Activated gamma-delta T cell (primary cell): ENCODE results near the gene PDGFD.

ENCODE experiments used
- DNase-seq: peaks from one replicate; lab custom pipeline; 2025; lab: John Stamatoyannopoulos, UW

Gene PDGFD

DNA sequence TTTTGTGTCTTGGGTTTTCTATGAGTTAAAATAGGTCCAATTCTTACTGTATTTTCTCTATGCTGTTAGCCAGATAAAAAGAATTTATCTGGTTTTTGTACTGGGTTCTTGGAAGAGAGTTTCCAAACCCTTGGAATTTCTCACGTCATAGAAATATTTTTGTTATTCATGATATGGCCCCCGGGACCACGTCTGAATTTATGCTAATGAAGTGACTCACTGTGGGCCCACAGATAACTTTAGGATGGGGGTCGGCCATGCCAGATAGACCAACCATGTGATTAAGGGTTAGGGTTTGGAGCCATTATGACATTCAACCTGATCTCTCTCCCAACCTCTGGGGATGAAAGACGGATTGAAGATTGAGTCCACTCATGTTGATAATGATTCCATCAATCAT, 163.1 kb downstream of the PDGFD start:
- no peak for DNase-seq

DNA sequence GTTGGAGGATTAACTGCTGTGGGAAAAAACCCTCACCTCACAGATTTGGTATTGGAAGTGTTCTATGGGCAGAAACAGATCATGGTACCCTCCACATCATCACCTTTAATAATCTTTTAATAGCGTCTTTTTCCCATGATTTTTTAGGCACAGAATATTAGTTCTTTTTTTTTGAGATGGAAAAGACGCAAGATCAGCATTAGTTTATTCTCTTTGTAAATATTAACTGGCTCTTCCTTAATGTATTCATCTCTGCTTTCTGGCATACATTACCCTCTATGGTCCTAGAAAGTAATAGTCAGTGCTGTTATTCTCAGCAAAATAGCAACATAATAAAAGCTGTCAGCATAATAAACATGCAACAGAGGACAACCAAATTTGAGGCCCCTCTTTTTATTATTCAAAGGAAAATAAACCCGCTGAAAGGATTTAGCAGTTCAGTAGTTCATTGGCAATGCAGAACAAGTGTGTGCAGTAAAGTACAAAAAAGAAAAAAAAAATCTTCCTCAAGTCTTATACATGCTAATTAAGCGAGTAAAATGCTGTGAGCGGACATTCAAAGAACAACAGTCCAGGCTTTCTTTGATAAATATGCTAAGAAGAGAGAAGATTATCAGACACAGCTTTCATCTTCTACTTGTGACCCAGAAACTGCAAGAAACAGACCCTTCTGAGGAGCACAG, 165.0 kb downstream of the PDGFD start:
- DNase-seq = no peak

DNA sequence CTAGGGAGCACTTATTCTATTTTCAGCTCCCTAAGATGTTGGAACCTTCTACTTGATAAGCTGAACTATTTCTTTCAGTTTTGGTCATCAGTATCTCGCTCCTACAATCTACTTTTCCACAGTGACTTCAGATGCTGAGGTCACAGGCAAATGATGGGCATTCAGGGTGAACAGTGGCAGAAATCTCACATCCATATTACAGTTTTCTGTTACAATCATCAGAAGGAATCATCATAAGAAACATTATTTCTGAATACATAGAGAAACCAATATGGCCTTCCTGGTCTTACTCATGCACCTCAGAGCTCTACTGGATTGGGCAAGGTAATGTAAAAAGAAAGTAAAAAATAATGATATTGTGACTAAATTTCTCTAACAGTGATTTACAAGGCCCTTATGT, 166.9 kb downstream of the PDGFD start:
- DNase-seq = no peak

DNA sequence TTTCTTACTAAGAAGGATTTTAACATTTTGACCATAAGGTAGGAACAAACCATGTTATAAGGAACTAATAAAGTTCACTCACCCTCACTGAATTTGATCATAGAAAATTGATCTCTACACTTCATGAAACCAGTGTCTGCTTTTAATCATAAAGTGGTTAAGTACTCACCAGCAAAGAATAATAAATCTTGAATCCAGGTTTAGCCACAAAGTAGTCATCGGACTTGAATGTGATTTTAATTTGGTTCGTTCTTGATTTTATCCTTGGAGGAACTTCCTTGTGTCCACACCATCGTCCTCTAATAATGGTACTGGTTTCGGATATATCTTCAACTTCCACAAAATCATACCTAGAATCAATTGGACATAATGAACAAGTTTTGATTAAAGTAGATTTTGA, 168.1 kb downstream of the PDGFD start:
- no peak for DNase-seq

DNA sequence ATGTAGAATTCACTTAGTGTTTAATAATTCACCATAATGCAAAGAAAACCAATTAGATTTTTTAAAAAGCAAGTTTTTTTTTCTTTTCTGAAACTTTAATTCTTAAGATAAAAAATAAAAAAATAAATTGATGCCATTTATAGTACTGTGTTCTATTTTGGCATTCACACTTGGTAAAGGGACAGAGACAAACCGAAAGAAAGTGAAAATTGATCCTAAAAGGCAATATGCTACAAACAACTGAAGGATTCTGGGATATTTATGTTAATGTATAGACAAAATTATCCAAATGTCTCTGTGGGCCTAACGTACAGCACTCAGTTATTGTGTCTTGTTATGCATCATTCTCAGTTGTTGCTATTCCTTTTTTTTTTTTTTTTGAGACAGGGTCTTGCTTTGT, 169.4 kb downstream of the PDGFD start:
- no peak for DNase-seq

DNA sequence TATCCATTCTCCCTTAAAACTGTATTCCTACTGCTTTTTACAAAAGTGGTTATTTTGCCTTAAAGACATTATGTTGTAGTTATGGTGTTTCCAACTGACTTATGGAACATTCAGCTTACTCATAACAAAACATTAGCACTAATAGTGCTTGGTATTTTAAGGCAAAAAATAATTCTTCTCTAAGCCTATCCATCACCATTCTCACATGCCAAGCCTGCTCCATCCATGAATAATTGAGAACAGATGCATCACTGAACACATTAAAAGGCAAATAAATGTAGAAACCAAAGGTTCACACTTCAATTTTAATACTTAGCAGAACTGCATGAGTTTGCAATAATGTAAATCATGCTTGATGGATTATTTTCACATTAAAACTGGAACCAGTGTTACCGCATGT, 169.9 kb downstream of the PDGFD start:
- DNase-seq = no peak

DNA sequence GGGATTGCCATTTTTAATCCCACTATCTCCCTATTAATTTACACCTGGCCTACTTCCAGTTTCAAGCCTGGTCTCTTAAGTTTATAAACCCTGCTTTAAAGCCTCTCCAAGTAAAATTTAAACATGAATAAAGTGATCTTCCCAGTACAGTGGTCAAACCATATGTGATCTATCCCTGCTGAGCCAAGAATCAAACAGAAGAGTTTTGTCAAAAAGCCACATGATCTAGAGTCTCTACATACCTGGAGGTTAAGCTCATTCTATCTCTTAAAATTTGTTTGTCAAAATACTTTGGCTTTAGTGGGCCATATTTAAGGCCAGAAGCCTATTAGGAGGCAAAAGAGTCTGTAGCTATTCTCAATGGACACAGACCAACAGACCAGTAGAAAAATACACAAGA, 170.4 kb downstream of the PDGFD start:
- DNase-seq = no peak

DNA sequence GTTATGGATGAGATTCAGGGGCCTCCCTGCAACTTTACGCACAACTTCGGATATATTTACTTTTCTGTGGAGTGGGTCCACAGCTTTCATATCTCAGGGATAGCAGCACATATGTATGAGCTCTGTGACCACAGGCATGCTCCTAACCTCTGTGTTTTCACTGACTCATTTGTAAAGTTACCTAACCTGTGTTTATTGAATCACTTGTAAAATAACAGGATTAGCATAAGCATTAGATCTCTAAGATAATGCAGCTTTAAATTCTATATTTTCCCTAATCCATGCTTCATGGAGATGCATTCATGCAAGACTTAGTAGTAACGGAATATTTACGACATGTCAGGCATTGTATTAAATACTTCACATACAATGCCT, 175.4 kb downstream of the PDGFD start:
- no peak for DNase-seq

DNA sequence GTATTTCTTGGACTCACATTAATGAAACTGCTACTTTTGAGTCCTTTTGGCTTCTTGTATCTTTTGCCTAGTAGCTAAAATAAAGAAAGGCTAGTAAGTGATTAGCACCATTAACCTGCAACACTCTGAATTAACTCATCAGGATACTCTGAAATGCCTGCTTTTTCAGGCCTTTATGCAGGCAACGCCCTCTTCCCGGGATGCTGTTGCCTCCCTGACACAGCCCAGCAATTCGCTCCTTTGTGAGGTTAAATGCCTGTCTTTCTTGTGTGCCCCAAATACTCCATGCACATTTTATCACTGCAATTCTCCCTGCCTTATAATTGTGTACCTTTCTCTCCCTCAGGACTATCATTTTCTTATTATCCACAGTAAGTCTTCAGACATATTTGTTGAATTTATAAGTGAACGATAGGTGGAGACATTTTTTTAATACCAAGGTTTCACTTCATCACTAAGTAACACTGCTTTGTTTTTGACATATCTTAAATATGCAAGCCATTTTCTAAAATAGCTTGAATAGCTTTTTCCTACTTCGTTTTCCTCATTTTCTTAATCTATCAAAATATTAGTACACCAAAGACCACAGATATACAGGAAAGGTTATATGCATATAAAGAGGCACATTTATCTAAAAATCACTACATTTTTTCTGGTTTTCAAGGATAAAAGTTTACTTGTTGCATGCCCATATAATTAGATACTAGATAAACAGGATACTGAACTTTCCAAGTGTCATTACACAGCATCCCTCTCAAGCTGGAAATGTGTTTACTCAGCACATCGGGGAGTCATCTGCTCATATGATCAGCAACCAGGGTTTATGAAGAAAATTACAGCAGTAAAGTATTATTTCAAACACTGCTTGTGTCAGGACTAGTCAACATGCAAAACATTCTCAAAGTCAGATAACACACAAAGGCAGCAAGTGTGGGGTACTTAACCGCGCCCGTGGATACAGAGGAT, 176.0 kb downstream of the PDGFD start:
- DNase-seq = no peak

DNA sequence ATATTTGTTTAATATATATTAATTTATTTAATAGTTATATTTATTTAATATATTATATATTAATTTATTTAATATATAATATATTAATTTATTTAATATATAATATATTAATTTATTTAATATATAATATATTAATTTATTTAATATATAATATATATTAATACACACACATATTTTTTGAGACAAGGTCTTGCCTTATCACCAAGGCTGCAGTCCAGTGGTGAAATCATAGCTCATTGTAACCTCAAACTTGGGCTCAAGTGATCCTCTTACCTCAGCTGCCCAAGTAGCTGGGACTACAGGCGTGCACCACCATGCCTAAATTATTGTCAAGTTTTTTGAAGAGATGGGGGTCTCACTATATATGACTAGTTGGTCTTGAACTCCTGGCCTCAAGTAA, 178.9 kb downstream of the PDGFD start:
- no peak for DNase-seq

DNA sequence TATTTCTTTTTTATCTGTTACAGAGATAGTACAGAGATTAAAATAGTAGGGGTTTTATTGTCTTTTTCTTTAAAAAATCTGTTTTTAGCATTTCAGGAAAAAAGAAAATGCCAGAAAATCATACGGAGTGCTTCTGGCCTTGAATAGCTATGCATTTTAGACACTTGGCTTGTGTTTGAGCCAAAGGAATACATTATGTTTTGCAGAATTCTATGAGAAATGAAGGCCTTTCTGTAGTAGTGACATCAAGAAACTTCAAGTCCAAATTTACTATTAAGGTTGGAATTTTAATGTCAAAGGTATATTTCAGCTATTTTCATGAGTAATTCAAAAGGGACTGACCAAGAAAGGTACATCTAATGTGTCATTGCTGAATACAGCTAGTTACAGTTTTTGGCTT, 183.8 kb downstream of the PDGFD start:
- no peak for DNase-seq

DNA sequence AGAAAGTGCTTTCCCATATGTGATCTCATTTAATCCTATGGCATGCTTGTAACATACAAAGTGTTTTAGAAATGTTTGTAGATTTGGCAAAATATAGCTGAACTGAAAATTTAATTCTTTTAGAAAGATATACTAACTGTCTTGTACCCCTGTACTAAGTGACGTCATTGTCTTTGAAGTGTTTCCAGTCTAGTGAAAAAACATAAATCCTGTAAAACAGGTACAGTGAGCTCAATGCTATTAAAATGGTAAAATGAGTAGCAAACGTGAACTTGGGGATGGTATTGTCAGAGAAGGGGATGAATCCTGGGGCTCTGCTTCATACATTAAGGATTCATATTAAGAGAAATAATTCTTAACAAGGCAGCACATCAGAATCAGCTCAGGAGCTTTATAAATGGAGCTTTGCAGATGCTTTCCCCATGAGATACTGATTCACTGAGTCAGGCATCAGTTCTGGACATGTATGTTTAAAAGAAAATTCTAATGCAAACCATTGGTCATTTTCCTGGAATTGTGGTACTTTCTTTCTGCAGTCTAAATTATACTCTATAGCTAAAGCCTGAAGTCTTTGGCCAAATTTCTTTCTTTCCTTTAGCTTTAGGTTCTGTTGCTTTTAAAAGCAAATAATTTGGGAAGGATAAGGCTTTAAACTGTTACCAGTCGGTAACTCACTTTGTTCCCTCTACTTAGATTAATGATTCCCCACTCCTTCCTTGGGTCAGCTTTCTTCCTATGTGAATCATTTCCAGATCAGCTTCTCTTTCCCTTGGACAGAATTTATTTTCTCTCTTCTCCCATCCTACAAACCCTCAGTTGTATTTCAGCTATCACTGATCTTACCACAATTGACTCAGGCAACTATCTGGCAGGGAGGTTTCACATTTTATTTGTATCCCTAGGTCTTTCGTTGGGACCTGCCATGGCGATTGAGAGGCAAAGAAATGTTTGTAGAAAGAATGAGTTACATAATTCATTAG, 185.0 kb downstream of the PDGFD start:
- DNase-seq = no peak

DNA sequence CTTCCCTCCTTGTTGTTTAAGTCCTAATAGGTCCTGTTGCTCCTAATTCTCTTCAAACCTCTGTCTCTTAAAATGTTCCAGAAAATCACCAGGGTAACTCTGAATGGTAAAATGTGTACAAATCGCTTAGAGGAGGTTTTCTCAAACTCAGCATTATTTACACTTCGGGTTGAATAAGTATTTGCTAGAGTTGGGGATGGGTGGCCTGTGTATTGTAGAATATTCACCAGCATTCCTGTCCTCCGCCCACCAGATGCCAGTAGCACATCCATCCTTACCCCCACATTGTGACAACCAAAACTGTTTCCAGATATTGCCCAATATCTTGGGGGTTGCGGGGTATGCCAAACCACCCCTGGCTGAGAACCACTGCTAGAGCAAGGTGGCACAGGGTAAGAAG, 191.9 kb downstream of the PDGFD start:
- no peak for DNase-seq

DNA sequence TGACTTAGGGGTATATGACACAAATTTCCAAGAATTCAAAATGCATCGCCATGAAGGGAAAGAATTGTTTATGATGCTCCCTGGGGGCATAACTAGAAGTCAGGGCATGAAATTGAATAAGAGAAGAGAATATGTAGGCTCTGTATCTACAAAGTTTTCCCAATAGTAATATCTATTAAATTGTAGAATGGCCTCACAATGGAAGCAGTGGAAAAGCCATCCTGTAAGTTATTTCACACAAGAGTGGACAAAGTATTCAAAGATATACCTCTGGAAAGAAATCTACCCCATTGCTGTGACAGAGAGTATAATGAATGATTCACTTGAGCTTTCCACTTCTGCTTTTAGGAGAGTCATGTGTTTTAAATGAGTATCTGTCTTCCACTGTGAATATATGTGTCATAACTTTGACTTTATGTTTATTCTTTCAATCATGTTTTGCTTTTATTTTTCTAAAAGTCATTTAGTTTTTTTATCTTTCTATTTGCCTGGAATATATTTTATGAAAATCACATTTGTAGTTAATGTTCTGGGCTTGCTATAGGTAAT, 193.2 kb downstream of the PDGFD start:
- DNase-seq = no peak

DNA sequence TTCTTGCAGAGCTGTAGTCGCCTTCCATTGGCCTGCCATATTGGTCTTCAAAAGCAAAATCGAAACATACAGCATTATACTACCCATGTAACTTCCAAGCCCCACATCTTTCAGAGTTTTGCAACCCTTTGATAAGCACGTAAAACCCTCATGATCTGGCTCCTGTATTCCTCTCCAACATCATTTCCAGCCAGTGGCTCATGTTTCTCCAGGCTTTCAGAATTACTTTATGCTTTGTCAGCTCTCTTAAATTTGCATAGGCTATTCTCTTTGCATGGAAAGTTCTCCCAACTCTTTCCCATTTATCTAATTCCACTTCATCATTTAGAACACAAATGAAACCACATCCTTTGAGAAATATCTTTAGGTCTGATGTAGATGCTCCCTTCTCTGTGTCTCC, 195.3 kb downstream of the PDGFD start:
- no peak for DNase-seq

DNA sequence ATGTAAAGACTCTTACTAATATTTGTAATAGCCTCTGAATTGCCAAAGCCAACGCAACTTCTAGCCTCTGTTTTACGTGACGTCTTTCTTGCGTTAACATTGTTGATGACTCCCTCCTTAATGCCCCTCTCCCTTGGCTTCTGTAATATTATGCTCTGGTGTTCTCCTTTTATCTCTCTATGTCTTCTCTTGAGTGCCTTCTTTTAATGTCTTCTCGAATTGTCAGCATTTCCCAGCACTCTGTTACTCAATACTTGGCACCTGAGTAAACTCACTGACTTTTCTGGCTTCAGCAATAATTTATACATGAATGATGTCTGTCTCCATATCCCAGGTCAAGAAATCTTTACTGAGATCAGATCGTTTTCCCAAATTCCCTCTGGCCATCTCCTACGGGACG, 196.0 kb downstream of the PDGFD start:
- DNase-seq = no peak

DNA sequence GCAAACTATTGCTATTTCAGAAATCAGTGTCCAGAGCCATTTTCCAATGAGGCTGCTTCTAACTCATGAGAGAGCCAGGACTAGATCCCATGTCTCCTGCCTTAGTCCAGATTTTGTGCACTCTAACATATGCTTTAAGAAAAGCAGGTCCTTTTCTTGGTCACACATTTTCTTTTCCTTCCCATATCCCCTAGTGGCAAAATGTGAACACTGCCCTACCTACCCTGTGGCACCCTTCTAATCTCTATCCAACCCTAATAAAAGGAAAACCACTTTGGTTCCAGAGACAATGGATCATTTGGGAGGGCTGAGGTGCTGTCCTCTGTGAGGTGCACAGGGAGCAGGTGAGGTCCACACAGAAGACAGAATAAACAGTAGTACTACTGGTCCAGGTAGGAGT, 199.6 kb downstream of the PDGFD start:
- no peak for DNase-seq

DNA sequence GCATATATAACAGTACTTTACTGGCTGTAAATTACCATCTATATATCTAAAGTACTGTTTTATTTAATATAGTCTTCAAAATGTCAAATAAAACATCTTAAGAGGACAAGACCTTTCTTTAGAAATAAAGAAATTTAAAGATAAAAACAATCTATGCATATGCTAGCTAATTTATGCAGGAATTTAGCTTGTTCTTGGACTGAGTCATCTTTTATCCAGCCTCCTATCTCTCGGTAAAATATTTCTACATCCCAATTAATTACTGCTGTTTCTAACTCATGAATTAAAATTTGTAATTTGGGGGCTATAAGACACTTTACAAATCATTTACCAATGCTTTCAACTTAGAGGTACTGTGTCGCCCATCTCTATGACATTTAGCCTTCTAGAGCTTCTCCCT, 200.3 kb downstream of the PDGFD start:
- DNase-seq = no peak

DNA sequence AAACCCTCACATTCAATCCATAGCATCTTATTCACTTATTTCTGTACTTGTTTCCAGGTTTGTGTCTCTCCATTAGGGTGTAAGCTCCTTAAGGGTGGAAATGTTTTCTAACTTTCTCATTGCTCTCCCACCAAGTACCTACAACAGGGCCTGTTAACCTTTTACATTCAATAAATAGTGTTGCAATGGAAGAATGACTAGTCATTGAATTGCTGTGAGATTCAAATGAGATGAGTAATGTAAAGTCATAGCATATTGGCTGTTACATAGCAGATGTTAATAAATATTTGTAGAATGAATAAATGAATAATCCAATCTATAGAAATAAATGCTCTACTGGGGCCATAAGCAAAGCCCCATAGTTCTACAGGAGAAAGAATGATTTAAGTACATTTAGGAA, 202.9 kb downstream of the PDGFD start:
- DNase-seq = no peak

DNA sequence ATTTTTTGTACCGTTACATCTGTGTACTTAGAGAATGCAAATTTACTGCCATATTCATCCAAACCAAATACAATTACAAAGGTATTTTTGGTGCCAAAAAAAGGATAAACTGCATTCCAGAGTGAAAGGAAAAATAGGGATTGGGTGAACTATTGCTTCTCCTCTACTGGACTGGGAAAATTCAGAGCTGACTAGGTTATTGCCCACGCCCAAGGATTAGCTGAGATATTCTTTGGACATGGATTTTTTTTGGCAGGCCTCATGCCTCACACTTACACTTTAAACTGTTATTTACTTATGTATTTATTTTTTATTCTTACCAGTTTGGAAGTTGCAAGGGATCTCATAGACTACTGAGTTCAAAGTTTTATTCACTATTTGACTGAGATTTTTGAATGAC, 203.8 kb downstream of the PDGFD start:
- no peak for DNase-seq

DNA sequence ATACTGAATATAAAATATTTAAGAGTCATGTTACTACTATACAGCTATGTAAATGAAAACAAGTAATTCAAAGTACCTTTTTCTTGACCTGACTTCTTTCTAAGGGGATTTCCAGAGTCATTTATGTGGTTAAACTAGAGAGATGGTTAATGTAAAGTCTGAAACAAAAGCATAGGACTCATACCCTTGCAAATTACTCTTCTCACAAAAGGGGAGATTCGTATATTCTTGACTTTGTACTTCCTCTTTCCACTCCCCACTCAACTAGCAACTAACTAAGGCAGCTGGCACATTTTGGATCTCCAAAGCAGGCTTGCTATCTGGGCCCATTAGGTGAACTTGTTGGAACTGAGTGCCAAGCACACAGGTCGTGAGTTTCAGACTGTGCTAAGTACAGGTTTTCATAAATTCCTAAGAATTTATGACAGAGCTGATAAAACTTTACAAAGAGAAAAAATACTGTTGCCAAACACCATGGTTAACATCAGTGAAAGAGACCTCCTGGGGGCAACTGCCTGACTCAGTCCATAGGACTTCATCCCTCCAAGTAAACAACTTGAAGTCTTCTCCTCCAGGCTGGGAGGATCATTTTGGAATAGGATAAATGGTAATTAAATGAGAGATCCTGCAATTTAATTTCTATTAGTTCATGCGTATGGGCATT, 204.5 kb downstream of the PDGFD start:
- no peak for DNase-seq
